ENCODE results near the gene POLD2. TPM values are rescaled to one million over a fixed set of nuclear protein-coding genes. Genes with fewer than 3 reads are reported as not detected.
A peak's percentile ranks its signal among the peaks of the same experiment; 100 is the strongest.

Gene POLD2
- total and polyA plus RNA-seq, 2 donors from 2014 or later: 60.0 to 119 TPM

DNA sequence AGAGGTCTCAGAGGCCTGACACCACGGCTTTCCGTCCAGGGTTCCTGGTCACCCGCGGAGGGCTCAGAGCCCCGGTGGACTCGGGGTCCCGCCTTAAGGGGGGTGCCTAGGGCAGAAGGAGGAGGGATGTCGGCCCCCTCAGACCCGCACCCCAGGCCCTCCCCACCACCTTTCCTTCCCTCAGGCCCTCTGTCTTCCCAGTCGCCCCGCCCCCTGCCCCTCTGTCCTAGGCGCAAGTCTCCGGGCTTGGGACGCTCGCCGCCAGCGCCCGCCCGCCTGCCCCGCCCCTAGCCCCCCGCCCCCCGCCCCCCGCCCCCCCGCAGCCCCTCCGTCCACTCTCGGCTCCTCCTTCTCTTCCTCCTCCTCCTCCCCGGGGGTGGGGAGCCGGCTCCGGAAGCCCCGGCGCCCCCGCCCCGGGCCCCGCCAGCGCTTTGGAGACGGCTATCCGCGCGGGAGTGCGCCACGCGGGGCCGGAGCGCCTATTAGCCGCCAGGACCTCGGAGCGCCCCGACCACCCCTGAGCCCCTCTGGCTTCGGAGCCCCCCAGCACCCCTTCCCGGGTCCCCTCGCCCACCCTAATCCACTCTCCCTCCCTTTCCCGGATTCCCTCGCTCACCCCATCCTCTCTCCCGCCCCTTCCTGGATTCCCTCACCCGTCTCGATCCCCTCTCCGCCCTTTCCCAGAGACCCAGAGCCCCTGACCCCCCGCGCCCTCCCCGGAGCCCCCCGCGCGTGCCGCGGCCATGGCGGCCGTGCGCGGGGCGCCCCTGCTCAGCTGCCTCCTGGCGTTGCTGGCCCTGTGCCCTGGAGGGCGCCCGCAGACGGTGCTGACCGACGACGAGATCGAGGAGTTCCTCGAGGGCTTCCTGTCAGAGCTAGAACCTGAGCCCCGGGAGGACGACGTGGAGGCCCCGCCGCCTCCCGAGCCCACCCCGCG lies 19.2 kb downstream of the POLD2 start, which contains the start of gene AEBP1:
TSS of gene AEBP1 (plus strand) at position 423 of the 937 bp plus-strand sequence. CDS start at position 744, 321 bp downstream.
- H3K4me1 ChIP-seq (ENCODE audit: control insufficient read depth in 2 of 3, insufficient read depth in 2 of 3, low read depth in 1 of 3, low read length in 3 of 3): peaks cover 0 to 5% (median 5%) of the 10 kb centered on the region in 3 donors
- intact Hi-C loops (cut with DNase I): no loop called here
- FAIRE-seq: no peak

GRCh38 chr7:44103566-44103922 lies 19.8 kb downstream of the POLD2 start:
- H3K27me3 ChIP-seq (ENCODE audit: control insufficient read depth, insufficient read depth, low read length): no peaks in the 10 kb centered on the region
- H3K9ac ChIP-seq (ENCODE audit: low read length in 3 of 3): no peak overlapping the region
- H3K4me3 ChIP-seq (ENCODE audit: low read length in 3 of 3): no peak overlapping the region
- FAIRE-seq (no peak), DNase-seq (peak in 2 of 5 donors; percentile 60 to 70)
- H3K9me3 ChIP-seq (ENCODE audit: control insufficient read depth in 2 of 3, insufficient read depth in 1 of 3, low read length in 3 of 3): no peaks in the 10 kb centered on the region
- intact Hi-C loops (cut with DNase I): no loop called here
- H3K27ac ChIP-seq (ENCODE audit: low read depth in 2 of 2, low read length in 2 of 2): peak overlapping the region; percentile 23 to 47
- H3K36me3 ChIP-seq (ENCODE audit: control insufficient read depth in 2 of 3, insufficient read depth in 3 of 3, low read length in 3 of 3): no peaks in the 10 kb centered on the region
- H3K4me1 ChIP-seq (ENCODE audit: control insufficient read depth in 2 of 3, insufficient read depth in 2 of 3, low read depth in 1 of 3, low read length in 3 of 3): peaks cover 0 to 5% (median 5%) of the 10 kb centered on the region in 3 donors
- TF ChIP-seq CTCF (IDR thresholded peaks at IDR 0.05; ENCODE audit: borderline replicate concordance, extremely low read depth, insufficient read depth): no peak

More for the DNA sequence above, 19.2 kb downstream of the POLD2 start, which contains the start of gene AEBP1:
- H3K9me3 ChIP-seq (ENCODE audit: control insufficient read depth in 2 of 3, insufficient read depth in 1 of 3, low read length in 3 of 3): no peaks in the 10 kb centered on the region
- no peaks in the 10 kb centered on the region for H3K36me3 ChIP-seq (ENCODE audit: control insufficient read depth in 2 of 3, insufficient read depth in 3 of 3, low read length in 3 of 3)
- no peak for TF ChIP-seq CTCF (IDR thresholded peaks at IDR 0.05; ENCODE audit: borderline replicate concordance, extremely low read depth, insufficient read depth)
- DNase-seq: peak; percentile 53 to 86 (median 79)
- H3K4me3 ChIP-seq (ENCODE audit: low read length in 3 of 3): peak within 1 kb of the TSS; percentile 49 to 63 (median 62)
- no peaks in the 10 kb centered on the region for H3K27me3 ChIP-seq (ENCODE audit: control insufficient read depth, insufficient read depth, low read length)
- H3K27ac ChIP-seq (ENCODE audit: low read depth in 2 of 2, low read length in 2 of 2): peak within 1 kb of the TSS; percentile 62 to 80
- H3K9ac ChIP-seq (ENCODE audit: low read length in 3 of 3): peak within 1 kb of the TSS in 2 of 3 donors; percentile 29 to 44

- Histone ChIP-seq H3K4me3 (ENCODE audit: low read length in 3 of 3) (no peak overlapping the region), H3K27me3 (ENCODE audit: control insufficient read depth, insufficient read depth, low read length) (no peaks in the 10 kb centered on the region), H3K36me3 (ENCODE audit: control insufficient read depth in 2 of 3, insufficient read depth in 3 of 3, low read length in 3 of 3) (no peaks in the 10 kb centered on the region), H3K27ac (ENCODE audit: low read depth in 2 of 2, low read length in 2 of 2) (peak overlapping the region; percentile 23 to 78), H3K4me1 (ENCODE audit: control insufficient read depth in 2 of 3, insufficient read depth in 2 of 3, low read depth in 1 of 3, low read length in 3 of 3) (peaks cover 0 to 5% (median 5%) of the 10 kb centered on the region in 3 donors), H3K9ac (ENCODE audit: low read length in 3 of 3) (no peak overlapping the region), H3K9me3 (ENCODE audit: control insufficient read depth in 2 of 3, insufficient read depth in 1 of 3, low read length in 3 of 3) (no peaks in the 10 kb centered on the region)
- TF ChIP-seq CTCF (IDR thresholded peaks at IDR 0.05; ENCODE audit: borderline replicate concordance, extremely low read depth, insufficient read depth): no peak
- DNase-seq (peak in 2 of 5 donors; percentile 33 to 56), FAIRE-seq (no peak)
- intact Hi-C loops (cut with DNase I): no loop called here
Measured at GRCh38 chr7:44102846-44103565, 20.3 kb downstream of the POLD2 start.
